Progenitor cell of endocrine pancreas (in vitro differentiated cells): ENCODE results near the gene SLC9A9. TPM values are rescaled to one million over a fixed set of nuclear protein-coding genes. Genes with fewer than 3 reads are reported as not detected.
"Not testable (repeated sequence)": the region's sequence is repeated elsewhere in the genome, so short reads cannot be mapped to it uniquely, and the experiment has no call there.

ENCODE experiments used
- DNase-seq: peaks from one replicate; pipeline ENCODE4 v3.0.0; 2021; ENCODE audit warnings: low spot score; ENCODE audit not compliant: unreplicated experiment
- H3K27ac Mint-ChIP-seq: 2 replicates; pipeline ENCODE4 v1.8.0; 2021; ENCODE audit warnings: mild to moderate bottlenecking, moderate library complexity, mixed read lengths
- H3K27me3 Mint-ChIP-seq: 2 replicates; pipeline ENCODE4 v1.8.0; 2021; ENCODE audit warnings: mixed read lengths
- H3K36me3 Mint-ChIP-seq: 2 replicates; pipeline ENCODE4 v1.8.0; 2022; ENCODE audit warnings: mixed read lengths; ENCODE audit not compliant: insufficient read depth
- H3K4me1 Mint-ChIP-seq: 2 replicates; pipeline ENCODE4 v1.8.0; 2021; ENCODE audit warnings: low read depth, mixed read lengths
- H3K4me3 Mint-ChIP-seq: 2 replicates; pipeline ENCODE4 v1.8.0; 2021; ENCODE audit warnings: low read depth, mild to moderate bottlenecking, moderate library complexity, mixed read lengths
- H3K9me3 Mint-ChIP-seq: 2 replicates; pipeline ENCODE4 v1.8.0; 2021; ENCODE audit warnings: low read depth, mixed read lengths
- total RNA-seq: library from RNA; stranded (reverse); gene quantifications from 2 replicates; pipeline ENCODE4 v1.2.1, GENCODE V29; 2021
- TF ChIP-seq, protein P1 (sequence below): fragments of 200-600 bp; sonication (generic); IDR thresholded peaks from one replicate; pipeline ENCODE4 v1.5.0; 2021; ENCODE audit warnings: antibody characterized with exemption, mild to moderate bottlenecking; ENCODE audit not compliant: unreplicated experiment

SLC9A9 gene
- total RNA-seq, 1 donor from 2014 or later = 0.17 TPM

DNA sequence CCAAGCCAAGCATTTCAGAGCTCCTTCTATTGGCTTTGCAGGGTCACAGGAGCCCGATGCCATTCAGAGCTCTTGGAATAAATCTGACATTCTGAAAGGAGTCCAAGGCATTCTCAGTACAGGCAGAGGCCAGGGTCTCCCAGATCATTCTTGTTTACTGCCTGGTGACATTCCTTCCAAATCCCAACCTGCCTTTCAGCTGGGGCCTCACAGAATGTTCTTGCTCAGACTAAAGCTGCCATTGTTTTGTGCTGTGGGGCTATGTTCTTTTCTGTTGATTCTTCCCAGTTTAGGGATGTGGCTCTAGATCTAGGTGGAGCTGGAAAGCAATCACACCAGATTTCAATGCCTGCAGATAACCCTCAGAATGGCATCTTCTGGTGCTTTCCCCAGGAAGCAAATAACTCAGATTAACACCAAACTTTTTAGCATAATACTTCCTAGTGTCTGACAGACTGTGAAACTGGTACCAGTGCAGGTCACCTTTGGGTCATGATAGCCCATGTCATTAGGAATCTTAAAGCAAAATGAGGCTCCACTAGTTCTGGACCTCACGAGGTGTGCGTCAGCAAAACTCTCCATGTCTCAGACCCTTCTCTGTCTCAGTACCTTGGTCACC lies 561.8 kb downstream of the SLC9A9 start:
- no peaks in the 10 kb centered on the region for H3K9me3 Mint-ChIP-seq
- H3K36me3 Mint-ChIP-seq = no peaks in the 10 kb centered on the region
- TF ChIP-seq, protein P1, sequence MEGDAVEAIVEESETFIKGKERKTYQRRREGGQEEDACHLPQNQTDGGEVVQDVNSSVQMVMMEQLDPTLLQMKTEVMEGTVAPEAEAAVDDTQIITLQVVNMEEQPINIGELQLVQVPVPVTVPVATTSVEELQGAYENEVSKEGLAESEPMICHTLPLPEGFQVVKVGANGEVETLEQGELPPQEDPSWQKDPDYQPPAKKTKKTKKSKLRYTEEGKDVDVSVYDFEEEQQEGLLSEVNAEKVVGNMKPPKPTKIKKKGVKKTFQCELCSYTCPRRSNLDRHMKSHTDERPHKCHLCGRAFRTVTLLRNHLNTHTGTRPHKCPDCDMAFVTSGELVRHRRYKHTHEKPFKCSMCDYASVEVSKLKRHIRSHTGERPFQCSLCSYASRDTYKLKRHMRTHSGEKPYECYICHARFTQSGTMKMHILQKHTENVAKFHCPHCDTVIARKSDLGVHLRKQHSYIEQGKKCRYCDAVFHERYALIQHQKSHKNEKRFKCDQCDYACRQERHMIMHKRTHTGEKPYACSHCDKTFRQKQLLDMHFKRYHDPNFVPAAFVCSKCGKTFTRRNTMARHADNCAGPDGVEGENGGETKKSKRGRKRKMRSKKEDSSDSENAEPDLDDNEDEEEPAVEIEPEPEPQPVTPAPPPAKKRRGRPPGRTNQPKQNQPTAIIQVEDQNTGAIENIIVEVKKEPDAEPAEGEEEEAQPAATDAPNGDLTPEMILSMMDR = no peak
- H3K27ac Mint-ChIP-seq = no peak overlapping the region
- no peak overlapping the region for H3K4me3 Mint-ChIP-seq
- no peaks in the 10 kb centered on the region for H3K4me1 Mint-ChIP-seq
- DNase-seq = no peak
- H3K27me3 Mint-ChIP-seq = peaks cover 4% of the 10 kb centered on the region

DNA sequence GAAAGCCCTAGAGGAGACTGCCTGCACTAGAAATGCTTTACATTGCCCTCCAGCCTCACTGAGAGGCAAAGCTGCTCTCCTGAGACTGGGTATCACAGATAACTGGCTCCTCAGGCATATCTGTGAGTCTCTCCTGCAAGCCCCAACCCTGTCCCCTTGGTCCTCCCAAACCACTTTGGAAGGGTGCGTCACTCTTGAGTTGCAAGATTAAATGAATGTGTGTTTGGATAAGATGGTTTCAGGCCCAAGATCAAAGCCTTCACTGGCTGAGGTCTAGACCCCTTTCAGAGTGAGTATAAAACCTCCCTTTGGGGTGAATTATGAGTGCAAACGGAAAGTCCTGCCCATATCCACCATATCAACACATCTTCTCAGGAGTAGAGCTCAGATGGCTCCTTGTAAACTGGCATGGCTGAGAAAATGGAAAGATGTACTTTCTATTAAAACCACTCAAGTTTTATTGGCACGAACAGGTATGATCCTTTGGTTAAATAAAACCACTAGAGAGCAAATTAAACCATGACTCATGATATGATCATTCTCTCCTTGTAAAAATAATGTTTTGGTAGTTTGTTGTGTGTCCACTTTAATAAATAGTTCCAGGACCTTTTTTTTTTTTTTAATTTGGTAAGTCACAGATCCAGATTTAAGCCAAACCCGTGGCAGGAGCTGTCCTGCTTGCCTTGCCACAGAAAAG lies 564.7 kb downstream of the SLC9A9 start:
- DNase-seq = no peak
- TF ChIP-seq, protein P1 = no peak
- Mint-ChIP-seq H3K27ac (no peak overlapping the region), H3K27me3 (no peaks in the 10 kb centered on the region), H3K4me3 (no peak overlapping the region), H3K36me3 (no peaks in the 10 kb centered on the region), H3K4me1 (no peaks in the 10 kb centered on the region), H3K9me3 (no peaks in the 10 kb centered on the region)

DNA sequence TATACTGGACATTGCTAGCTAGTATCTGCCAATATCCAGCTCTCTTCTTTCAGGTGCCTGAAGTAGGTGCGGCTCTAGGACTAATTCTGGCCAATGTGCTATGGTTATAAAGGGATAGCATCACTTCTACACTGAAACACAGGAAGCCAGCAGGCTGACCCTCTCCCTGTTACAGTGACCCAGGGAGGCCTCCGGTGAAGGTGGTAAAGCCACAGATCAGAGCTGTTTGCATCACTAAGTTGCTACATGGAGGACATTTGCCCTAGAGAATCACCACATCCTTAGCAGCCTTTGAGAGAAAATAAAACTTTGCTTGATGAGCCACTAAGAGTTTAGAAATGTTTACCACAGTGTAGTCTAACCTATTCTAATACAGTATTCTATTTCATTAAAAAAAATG lies 567.3 kb downstream of the SLC9A9 start:
- DNase-seq = no peak
- TF ChIP-seq, protein P1 = no peak
- no peaks in the 10 kb centered on the region for H3K27me3 Mint-ChIP-seq
- no peaks in the 10 kb centered on the region for H3K9me3 Mint-ChIP-seq
- H3K4me1 Mint-ChIP-seq = no peaks in the 10 kb centered on the region
- H3K27ac Mint-ChIP-seq = no peak overlapping the region
- H3K4me3 Mint-ChIP-seq = no peak overlapping the region
- no peaks in the 10 kb centered on the region for H3K36me3 Mint-ChIP-seq

- not testable (repeated sequence) for H3K27me3 Mint-ChIP-seq, DNase-seq, H3K27ac Mint-ChIP-seq, H3K4me3 Mint-ChIP-seq, H3K9me3 Mint-ChIP-seq, H3K4me1 Mint-ChIP-seq, H3K36me3 Mint-ChIP-seq
Observed at GRCh38 chr3:143279567-143279966, 568.7 kb downstream of the SLC9A9 start.

DNA sequence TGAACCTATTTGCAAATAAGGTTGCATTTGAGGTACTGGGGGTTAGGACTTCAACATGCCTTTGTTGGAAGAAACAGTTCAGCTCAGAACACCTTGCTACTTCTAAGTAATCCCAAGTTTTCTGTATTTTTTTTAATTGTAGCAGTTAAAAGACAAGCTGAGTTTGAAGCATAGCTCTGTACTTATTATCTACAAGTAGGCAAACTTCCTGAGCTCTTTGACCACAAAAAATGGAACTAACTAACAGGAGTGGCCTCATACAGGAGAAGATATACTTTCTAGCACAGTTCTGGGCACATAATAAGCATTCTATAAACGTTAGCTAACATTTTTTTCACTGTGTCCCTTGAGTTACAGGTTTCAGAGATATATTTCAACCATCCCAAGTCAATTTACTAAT lies 569.5 kb downstream of the SLC9A9 start:
- Mint-ChIP-seq H3K27me3 (no peaks in the 10 kb centered on the region), H3K36me3 (no peaks in the 10 kb centered on the region), H3K9me3 (no peaks in the 10 kb centered on the region), H3K4me3 (no peak overlapping the region), H3K27ac (no peak overlapping the region), H3K4me1 (no peaks in the 10 kb centered on the region)
- TF ChIP-seq, protein P1 = no peak
- no peak for DNase-seq

DNA sequence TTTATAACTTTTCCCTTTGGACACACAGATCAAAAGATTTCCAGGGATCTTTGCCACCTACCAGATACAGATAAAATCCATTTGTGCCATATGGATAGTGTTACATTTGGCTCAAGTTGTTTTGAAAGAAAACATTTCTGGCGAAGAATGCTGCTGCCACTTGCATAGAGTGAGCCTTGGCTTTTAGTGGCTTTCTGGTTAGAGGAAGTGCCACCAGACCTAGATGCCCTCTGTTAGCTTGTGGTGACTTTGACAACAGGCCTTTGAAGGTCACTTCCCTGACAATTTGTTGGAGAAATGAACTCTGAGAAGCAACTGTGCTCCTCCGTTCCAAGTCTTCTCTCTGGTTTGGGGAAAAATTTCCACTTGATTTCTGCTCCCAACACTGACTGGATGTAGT lies 570.7 kb downstream of the SLC9A9 start:
- no peaks in the 10 kb centered on the region for H3K9me3 Mint-ChIP-seq
- no peaks in the 10 kb centered on the region for H3K36me3 Mint-ChIP-seq
- TF ChIP-seq, protein P1 = no peak

More for the DNA sequence above, 570.7 kb downstream of the SLC9A9 start:
- no peak overlapping the region for H3K4me3 Mint-ChIP-seq
- DNase-seq = no peak
- no peak overlapping the region for H3K27ac Mint-ChIP-seq
- no peaks in the 10 kb centered on the region for H3K4me1 Mint-ChIP-seq
- H3K27me3 Mint-ChIP-seq = no peaks in the 10 kb centered on the region
